Uterus (tissue), 2 donors: ENCODE measurements around the gene HSPB8.

ENCODE experiments used
- CTCF ChIP-seq, 4 experiments: fragments of 200-600 bp in 2 of 4; fragments of 450-650 bp in 2 of 4; sonication (generic) in 2 of 4; IDR thresholded peaks; one replicate each; pipeline ENCODE4 v1.5.1; 2016 to 2019; ENCODE audit warnings: antibody characterized with exemption in 4 of 4, mild to moderate bottlenecking in 2 of 4, moderate library complexity in 1 of 4
- POLR2A ChIP-seq, 2 donors: fragments of 450-650 bp; IDR thresholded peaks; one replicate each; pipeline ENCODE4 v1.6.1; 2016; ENCODE audit warnings: antibody characterized with exemption in 2 of 2, mild to moderate bottlenecking in 1 of 2, moderate library complexity in 1 of 2

- TF ChIP-seq CTCF (IDR thresholded peaks at IDR 0.05), result no peak
- TF ChIP-seq POLR2A (IDR thresholded peaks at IDR 0.05), result no peak
Observed at GRCh38 chr12:119130523-119130922, 48.2 kb upstream of the HSPB8 start.
